Stimulated activated CD8-positive, alpha-beta memory T cell treated with anti-CD3 and anti-CD28 coated beads, Interleukin-12 subunit alpha, Interleukin-12 subunit beta, amount 100 ng/mL, for 24 hours (primary cell): ENCODE measurements around the gene SEPTIN10.
"Not testable (repeated sequence)": the region's sequence is repeated elsewhere in the genome, so short reads cannot be mapped to it uniquely, and the experiment has no call there.

Source experiments
- DNase-seq: peaks from one replicate; pipeline ENCODE4 v3.0.0-alpha.2; 2020; ENCODE audit errors: extremely low read depth

Gene SEPTIN10

DNA sequence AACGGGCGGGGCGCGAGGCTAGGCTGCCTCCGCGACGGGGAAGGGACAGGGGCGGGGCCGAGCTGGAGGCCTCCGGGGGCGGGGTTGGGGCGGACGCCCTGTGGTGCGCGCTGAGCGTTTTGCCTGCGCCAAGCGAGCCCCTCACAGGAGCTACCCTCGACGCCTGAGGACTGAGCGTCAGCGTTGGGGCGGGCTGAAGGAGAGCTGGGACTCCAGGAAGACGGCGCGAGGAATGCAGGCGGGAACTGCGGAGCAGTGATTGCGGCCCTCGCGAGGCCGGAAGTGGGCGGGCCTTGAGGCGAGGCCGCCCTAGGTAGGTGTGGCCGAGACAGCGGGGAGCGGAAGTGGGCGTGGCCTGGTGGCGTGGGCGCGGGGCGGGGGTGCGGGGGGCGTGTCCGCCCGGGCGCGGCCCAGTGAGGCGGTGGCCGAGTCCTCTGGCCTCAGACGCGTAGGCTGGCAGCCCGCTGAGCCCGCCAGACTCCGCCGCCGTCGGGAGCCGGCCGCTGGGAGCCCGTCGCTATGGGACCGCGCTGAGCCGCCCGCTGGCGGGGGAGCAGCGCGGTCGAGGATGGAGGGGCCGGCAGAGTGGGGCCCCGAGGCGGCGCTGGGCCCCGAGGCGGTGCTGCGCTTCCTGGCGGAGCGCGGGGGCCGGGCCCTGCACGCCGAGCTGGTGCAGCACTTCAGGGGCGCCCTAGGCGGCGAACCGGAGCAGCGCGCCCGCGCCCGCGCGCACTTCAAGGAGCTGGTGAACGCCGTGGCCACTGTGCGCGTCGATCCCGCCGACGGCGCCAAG is at the start of gene SEPTIN10, which contains the start of gene SOWAHC:
Gene SEPTIN10 (minus strand): TSS at position 45 of the 793 bp plus-strand sequence. CDS start 139 bp downstream, outside the sequence.
Gene SOWAHC (plus strand): TSS at position 443 of the 793 bp plus-strand sequence. CDS start 126 bp downstream, at position 569.
- DNase-seq = peak; percentile 39

DNA sequence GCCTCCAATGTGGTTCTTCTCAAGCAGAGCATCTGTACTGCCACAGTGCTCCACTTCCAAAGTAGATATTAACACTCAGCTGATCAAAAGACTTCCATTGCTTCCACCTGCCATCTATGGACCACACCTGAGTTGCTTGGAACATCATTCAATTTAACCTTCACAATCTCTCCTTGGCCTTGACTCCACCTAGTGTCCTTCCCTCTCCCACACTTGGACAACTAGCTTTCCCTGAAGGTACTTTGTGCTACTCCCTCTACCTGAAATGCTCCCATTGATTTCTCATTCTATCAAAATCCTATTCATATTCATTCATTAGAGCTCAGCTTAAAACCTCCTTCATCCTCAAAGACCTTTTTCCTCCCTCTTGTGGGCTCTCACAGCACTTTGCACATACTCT is 49.1 kb upstream of the SEPTIN10 start:
- no peak for DNase-seq

DNA sequence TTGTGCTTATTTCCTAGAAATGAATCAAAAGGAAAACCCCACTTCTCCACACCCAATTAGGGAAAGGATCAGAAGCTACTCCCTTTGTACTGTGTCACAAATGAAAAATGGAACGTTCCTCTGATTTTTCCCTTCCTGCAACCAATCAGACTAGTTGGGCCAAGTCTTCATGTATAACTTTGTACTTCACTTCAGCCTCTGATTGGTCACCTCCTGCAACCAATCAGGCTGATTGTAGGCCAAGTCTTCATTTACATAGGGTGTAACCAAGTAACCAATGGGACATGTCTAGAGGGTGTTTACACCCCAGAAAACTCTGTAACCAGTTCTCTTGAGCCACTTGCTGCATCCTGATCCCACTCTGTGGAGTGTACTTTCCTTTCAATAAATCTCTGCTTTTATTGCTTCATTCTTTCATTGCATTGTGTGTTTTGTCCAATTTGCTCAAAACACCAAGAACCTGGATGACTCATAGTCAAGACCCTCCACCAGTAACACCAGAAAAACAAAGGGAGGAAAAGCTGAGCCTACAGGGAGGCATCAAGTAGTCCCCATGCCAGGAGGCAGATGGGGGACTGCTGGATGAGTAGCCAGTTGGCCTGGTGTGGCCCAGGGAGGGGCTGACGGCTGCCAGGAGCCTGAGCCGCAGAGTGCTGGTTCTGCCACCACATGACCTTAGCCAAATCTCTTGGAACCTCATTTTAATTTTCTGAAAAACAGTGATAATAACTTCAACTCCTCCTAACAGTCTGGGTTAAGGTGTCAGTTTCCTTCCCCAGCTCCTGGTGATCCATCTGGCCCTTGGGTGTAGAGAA is 46.5 kb upstream of the SEPTIN10 start:
- DNase-seq = no peak

DNA sequence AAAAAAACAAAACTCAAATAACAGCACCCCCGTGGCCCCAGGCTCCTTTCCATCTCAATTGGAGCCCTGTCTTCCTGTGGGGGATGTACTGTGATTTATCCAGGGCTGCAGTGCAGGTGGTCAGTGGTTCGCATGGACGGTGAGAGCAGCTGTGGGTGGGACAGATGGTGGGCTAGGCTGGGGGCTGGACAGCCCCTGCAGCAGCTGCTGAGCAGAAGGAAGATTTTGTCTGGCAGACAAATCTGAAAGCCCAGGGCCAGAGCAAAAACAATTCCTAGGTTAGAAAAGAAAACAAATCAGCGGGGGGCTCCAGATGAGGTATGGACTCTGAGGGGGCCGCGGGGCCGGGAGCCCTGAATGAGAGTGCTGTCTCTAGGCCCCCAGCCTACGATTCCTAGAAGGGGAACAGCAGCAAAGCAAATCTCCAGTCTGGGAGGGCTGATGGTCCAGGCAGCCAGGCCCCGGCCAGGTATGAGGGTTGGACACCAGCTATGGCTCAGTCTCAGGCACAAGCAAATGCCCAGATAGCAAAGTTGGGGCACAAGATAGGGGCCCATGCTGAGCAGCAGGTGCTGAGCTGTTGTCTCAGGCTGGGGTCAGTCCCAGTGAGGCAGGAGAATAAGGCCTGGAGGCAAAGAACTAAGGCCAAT is 45.8 kb upstream of the SEPTIN10 start:
- no peak for DNase-seq

DNA sequence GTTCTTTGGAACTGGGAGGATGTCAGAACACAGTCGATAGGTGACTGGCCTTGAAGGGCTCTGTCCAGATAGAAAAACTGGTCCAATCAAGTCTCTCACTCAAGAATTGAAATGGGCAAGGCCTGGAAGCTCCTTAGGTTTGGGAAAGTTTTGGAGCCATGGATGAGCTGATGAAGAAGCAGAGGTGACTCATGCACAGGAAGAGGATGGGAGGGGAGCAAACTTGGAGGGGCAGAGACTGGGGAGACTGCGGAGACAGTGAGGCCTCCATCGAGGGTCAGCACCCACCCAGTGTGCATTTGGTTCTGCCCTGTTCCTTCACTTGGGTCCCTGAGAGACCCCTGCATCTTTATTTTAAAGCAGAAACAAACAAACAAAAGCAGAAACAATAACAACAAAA is 41.5 kb upstream of the SEPTIN10 start:
- DNase-seq = no peak

DNA sequence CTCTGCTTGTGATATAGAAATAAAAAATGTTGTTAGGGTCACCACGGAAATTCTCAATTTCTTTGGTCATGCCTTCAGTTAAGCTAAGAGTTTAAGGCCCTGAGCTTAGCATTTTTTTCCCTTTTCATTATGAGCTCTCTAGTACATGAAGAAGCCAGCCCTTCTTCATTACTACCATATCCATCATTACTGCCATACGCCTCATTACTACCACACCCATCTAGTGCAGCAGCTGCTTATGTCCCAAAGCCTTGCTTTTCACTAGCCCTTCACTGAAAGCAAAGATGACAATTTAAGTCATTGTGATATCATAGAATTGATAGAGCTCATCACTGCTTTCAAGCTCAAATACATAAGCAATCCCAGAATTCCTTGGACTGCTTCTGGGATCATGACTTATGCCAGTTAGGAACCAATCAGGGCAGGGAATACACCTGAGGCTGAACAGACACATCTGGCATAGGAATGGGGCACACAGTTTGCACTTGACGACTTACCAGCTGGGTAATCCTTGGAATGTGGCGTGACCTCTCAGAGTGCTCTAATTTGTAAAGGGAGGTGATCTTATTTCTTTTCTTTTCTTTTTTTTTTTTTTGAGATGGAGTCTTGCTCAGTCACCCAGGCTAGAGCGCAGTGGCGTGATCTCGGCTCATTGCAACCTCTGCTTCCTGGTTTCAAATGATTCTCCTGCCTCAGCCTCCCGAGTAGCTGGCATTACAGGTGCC is 40.7 kb upstream of the SEPTIN10 start:
- no peak for DNase-seq

DNA sequence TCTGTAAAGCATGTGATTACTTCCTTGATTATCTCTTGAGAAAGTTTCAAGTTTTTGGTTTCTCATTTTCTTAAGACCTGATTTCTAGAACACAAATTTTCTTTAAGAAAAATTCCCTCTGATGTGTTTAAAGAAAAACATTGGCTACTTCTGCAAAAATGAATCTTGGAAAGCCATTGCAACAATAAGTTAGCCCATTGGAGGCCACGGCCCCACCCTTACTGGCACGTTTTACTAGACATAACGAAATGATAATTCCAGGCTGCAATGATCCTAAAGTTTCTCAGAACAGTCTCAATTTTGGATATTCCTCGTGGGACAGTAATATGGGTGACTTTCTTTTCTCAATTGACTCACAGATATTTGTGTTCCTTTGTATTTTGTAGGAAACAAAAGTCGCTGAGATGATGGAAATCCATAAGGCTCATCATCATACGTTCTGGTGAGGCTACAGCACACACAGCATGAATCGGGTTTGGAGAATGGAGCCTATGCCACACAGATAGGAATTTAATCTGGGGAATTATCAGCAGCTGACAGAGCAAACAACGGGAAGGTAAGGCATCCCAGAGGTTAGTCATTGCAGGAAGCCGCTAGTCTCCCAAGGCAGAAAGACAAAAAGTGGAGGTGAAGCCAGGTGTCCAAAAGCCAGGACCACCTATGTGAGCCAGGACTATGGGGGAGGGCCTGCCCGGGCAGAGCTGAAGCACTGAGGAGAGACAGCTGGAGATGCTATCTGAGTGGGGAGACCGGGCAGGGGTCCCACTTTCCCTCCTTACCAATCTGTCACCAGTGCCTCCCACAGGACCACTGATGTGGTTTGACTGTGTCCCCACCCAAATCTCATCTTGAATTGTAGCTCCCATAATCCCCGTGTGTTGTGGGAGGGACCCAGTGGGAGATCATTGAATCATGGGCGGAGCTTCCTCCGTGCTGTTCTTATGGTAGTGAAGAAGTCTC is 36.2 kb upstream of the SEPTIN10 start:
- DNase-seq = no peak

DNA sequence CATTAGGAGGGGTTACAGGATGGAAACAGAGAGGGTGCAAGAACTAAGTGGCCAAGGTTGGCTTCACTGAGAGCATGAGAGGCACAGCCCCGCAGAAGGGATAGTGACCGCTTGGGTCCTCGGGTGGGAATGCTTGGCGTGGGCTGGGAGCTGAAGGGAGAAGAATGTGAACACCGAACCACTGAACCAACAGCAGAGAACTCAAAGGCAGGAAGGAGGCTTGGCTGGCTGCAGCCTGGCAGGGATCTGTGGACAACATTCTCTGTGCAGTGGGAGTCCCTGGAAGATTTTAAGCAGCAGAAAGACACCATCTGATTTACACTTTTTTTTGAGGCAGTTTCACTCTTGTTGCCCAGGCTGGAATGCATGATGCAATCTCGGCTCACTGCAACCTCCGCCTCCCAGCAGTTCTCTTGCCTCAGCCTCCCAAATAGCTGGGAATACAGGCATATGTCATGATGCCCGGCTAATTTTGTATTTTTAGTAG is 34.3 kb upstream of the SEPTIN10 start:
- DNase-seq = no peak

DNA sequence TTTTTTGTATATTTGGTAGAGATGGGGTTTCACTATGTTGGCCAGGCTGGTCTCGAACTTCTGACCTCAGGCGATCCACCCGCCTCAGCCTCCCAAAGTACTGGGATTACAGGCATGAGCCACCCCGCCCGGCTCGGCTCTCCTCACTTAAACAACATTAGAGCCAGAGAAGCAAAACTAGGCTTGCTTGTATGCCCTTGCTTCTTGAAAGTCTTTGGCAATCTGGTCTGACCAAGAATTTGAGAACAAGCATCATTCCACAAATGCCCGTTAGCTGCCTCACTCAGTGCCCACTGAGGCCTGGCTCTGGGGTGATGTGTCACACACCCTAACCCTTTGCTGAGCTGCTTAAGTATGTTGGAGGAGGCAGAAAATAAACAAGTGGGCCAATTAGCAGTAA is 33.9 kb upstream of the SEPTIN10 start:
- DNase-seq = no peak

DNA sequence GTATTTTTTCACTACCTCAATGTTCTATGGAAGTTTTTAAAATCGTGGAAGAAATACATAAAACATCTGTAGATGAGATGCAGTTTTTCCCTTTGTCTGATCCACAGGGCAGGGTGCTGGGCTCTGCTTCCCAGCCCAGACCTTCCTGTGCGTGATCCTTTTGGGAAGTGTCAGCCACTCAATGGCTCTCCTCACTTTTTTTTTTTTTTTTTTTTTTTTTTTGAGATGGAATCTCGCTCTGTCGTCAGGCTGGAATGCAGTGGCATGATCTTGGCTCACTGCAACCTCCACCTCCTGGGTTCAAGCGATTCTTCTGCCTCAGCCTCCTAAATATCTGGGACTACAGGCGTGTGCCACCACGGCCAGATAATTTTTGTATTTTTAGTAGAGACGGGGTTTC is 33.2 kb upstream of the SEPTIN10 start:
- no peak for DNase-seq

DNA sequence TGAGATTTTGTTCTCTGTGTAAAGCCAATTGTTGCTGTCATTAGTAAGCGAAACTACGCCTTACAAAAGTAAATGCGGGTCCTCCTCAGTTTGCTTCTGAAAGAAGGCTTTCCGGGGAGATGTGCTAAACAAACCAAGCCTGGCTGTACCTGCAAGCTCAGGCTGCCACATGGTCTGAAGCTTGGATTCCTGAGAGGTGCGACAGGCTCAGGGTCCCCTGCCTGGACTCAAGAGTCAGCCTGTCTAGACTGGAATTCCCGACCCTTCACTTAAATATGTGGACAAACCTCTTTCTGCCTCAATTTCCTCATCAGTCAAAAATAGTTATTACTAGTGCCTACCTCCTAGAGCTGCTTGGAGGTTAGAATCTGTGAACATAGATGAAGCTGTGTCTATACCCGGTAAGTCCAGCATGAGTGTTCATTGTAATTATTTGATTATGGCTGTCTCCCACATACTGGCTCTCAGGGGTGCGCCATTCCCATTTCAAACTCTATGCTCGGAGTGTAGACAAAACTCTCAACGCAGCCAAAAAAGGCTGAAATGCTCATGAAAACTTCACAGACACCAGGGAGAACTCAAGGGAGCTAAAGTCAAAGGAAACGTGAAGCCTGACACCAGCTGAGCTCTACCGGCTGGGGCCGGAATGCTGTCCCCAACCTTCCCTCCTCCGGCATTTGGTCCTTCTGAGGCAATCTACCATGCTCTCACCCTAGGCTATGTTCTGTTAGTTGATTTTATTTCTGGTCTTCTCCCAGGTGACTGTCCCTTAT is 31.8 kb upstream of the SEPTIN10 start:
- no peak for DNase-seq

DNA sequence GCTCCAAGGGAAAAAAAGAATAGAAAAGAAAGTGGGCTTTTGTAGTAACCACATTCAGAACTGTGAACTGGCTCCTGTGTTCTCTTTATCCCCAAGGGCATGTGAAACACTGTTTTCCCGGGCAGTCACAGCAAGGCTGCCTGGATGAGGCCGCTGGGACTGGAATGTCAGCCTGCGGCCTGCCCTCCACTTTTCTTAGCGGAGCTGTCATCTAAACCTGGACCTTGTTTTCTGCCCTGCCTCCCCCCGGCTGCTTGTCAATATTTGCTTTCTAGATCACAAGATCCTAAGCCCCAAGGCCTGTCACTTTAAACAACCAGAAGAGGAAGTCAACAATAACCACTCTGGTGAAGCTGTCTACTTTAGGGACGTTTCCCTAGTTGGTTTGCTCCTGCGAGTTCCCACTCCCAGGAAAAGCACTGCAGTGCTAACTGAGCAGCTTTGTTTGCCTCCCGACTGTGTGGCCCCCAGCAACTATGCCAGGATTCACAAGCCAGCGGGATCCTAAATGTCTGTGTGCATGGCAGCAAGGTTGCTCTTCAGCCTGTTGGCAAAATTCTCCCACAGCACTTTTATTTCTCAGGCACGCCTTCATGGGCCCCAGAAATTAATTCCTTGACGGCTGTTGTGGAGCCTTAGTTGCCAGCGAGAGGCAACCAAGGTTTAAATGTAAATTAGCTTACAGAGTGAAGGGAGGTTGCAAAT is 31.0 kb upstream of the SEPTIN10 start:
- DNase-seq = no peak

DNA sequence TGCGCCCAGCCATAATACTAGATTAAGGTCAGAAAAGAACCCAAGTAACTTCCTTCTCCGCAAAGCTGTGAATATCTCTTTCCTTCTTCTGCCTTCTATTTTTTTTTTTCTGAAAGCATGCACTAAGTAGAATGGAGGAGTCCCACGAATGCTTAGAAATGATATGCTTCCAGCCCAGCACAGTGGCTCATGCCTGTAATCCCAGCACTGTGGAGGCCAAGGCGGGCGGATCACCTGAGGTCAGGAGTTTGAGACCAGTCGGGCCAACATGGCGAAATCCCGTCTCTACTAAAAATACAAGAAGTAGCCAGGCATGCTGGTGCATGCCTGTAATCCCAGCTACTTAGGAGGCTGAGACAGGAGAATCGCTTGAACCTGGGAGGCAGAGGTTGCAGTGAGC is 26.2 kb upstream of the SEPTIN10 start:
- not testable (repeated sequence) for DNase-seq

DNA sequence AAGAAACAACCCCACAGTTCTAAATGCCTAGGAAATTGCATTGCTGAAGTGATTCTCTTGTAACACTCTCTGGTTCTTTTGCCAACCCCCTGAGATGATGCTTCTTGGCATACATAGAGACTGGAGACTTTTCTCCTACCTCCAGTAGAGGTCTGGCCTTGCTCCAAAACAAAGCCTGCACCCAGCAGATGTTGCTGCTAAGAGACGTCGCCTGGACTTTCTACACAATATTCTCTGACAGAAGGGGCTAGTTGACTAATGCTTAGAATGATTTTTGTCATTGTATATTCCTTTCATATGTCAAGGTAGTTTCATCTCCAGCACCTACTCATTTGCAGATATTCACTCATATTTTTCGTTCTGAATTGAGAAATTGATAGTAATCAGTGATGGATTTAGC is 25.0 kb upstream of the SEPTIN10 start:
- no peak for DNase-seq

DNA sequence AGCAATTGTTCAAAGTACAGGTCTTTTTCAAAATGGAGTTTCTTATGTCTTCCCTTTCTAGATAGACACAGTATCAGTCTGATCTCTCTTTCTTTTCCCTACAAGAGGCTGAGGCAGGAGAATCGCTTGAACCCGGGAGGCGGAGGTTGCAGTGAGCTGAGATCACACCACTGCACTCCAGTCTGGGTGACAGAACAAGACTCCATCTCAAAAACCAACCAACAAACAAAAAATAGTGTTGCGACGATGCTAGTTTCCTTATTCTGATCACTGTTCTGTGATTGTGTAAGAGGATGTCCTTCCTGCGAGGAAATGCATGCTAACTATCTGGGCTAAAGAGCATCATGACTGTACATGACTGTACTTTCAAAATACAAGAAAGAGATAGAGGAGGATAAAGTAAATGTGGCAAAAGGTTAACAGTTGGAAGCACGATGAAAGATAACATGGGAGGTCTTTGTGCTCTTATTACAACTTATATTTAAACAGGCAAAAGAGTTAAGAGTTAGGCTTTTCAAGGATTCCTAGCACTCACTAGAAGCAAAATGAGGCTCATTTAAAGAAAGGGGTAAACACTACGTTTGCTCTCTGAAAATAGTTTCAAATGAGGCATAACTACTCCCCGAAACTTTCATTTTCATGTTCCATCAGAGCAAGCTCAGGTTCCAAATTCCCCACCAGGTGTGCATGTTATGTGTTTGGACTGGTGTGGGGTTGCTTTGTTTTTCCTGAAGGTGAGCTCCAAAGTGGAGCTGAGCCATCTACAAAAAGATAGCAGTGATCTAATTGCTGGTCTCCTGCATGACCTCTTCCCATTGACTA is 24.2 kb upstream of the SEPTIN10 start:
- no peak for DNase-seq

DNA sequence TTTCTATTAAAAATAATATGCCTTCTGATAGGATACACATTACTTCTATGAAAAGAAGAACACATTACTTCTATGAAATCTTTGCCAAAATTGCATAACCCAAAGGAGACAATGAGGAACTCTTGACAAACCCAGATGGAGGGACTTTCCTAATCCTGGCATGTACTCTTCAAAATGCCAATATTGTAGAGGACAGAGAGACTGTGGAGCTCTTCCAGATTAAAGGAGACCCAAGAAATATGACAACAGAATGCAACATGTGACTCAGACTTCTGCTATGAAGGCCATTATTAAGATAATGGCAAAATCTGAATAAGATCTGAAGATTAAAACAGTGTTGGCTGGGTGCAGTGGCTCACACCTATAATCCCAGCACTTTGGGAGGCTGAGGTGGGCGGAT is 22.6 kb upstream of the SEPTIN10 start:
- no peak for DNase-seq

DNA sequence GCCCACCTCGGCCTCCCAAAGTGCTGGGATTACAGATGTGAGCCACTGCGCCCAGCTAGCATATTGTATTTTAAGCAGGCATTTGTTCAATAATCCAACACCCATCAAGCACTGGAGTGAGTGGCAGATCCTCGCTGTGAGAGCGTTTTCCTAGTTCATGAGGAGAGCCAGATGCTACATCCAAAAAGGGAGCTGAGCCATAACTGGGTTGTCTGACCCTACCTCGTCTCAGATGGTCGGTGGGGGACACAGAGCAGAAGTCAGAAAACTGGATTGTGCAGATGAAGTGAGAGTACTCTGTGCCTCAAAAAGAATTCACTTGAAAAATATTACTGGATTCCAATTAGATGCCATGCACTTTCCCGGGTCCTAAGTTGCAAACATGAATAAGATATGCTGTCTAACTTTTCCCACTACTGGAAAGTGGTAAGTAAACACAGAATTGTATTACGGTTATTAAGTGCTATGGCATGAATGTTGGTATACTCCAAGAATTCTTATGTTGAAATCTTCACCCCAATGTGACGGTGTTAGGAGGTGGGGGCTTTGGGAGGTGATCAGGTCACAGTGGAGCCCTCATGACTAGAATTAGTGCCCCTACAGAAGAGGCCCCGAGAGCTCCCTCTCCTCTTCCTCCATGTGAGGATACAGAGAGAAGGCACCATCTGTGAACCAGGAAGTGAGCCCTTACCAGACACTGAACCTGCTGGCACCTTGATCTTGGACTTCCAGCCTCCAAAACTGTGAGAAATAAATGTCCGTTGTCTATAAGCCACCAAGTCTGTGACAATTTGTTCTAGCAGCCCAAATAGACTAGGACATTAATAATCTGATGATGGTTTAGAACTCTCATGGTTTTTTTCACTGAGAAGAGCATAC is 21.9 kb upstream of the SEPTIN10 start:
- DNase-seq = no peak
